Stimulated activated CD4-positive, alpha-beta T cell treated with anti-CD3 and anti-CD28 coated beads, TNF-alpha, amount 100 ng/mL, for 4 hours (primary cell): ENCODE measurements around the gene SPSB4.
"Not testable (repeated sequence)": the region's sequence is repeated elsewhere in the genome, so short reads cannot be mapped to it uniquely, and the experiment has no call there.

Experiments used
- DNase-seq, 3 experiments: peaks; one replicate each; pipeline ENCODE4 v3.0.0-alpha.2; 2020; ENCODE audit warnings: low read depth in 3 of 3

SPSB4 gene

DNA sequence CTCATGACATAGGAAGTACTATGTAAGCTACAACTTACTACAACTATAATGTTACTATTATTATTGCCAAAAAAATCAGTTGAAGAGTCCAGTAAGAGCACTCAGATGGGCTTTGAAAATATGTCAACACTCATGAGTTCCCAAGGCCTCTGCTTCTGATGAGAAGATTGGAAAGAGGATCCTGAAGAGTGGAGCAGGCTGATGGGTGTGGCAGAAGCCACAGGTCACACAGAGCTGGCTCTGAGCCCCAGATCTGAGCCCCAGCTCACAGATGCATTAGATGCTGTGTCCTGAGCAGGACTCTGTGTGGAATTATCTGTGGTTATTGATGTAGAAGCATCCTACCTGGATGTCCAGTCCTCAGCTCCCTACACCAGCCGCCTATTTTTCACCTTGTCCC, 65.6 kb downstream of the SPSB4 start:
- no peak for DNase-seq

DNA sequence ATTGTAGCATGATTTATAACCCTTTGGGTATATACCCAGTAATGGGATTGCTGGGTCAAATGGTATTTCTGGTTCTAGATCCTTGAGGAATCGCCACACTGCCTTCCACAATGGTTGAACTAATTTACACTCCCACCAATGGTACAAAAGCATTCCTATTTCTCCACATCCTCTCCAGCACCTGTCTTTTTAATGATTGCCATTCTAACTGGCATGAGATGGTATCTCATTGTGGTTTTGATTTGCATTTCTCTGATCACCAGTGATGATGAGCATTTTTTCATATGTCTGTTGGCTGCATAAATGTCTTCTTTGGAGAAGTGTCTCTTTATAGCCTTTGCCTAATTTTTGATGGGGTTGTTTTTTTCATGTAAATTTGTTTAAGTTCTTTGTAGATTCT, 66.8 kb downstream of the SPSB4 start:
- DNase-seq = not testable (repeated sequence)

DNA sequence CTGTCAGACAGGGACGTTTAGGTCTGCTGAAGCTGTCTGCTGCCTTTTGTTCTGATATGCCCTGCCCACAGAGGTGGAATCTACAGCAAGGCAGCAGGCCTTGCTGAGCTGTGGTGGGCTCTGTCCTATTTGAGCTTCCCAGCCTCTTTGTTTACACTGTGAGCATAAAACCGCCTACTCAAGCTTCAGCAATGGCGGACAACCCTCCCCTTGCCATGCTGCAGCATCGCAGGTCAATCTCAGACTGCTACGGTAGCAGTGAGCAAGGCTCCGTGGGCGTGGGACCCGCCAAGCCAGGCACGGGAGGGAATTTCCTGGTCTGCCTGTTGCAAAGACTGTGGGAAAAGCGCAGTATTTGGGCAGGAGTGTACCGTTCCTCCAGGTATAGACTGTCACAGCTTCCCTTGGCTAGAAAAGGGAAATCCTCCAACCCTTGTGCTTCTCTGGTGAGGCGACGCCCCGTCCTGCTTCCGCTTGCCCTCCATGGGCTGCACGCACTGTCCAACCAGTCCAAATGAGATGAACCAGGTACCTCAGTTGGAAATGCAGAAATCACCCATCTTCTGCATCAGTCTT, 71.4 kb downstream of the SPSB4 start:
- DNase-seq = no peak

GRCh38 chr3:141123677-141124410, 72.7 kb downstream of the SPSB4 start:
- DNase-seq = no peak

GRCh38 chr3:141124715-141125114, 73.6 kb downstream of the SPSB4 start:
- DNase-seq = no peak

GRCh38 chr3:141125351-141125750, 74.2 kb downstream of the SPSB4 start:
- DNase-seq = no peak

DNA sequence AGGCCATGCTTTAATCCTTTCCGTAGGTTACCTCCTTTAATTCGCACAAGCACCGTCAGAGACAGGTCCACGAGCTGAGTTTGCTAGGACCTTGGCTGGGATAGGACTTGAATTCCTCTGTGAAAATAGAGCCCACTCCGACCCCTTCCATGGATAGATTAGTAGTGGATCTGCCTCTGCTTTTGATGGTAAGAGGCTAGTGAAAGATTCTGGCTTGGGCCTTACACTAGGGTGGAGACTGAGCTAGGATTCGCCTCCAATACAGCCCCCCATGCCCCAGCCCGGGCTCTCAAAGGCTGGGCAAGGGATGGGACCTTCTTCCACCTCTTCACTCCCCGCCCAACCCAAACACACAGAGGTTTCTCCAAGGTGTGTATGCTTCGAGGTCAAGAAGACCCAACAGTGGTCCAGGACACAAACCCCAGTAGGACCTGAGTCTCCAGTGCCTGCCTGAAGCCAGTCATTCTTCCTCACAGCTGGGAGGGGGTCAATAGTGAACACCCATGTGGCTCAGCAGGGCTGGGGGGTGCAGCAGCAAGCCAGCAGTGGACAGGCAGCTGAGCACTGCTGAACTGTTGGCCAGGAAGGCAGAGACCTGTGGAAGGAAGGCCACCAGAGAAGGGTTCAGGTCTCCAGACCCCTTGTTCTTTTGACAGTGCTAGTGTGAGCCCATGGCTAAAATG, 75.7 kb downstream of the SPSB4 start:
- no peak for DNase-seq

- no peak for DNase-seq
These were observed 76.4 kb downstream of the SPSB4 start for GRCh38 chr3:141127344-141128125.

- no peak for DNase-seq
These were observed 77.1 kb downstream of the SPSB4 start for GRCh38 chr3:141128126-141128777.

GRCh38 chr3:141129049-141129448, 77.9 kb downstream of the SPSB4 start:
- no peak for DNase-seq

GRCh38 chr3:141129541-141130011, 78.4 kb downstream of the SPSB4 start:
- no peak for DNase-seq

- DNase-seq = no peak
These were observed 92.4 kb downstream of the SPSB4 start for GRCh38 chr3:141143517-141143916.

GRCh38 chr3:141146979-141147470, 95.9 kb downstream of the SPSB4 start:
- DNase-seq = no peak

DNA sequence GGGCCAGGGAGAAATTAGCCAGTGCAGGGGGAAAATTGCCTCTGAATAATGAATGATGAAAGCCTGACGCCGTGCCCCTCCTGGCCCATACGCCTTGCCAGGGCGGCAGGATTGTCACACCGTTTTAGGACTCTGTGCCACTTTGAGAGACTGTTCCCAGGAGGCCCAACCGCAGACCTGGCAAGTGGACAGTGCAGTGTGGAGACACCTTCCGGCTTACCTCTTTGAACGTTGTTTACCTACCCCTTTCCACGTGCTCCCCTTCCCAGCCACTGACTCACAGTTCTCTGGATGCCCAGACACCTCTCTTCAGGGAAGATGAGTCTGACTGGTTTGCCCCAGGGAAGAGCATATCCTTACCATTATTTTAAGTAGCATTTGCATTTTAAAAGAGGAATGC, 96.5 kb downstream of the SPSB4 start:
- DNase-seq = no peak

- no peak for DNase-seq
These were observed 97.0 kb downstream of the SPSB4 start for GRCh38 chr3:141148169-141148568.

DNA sequence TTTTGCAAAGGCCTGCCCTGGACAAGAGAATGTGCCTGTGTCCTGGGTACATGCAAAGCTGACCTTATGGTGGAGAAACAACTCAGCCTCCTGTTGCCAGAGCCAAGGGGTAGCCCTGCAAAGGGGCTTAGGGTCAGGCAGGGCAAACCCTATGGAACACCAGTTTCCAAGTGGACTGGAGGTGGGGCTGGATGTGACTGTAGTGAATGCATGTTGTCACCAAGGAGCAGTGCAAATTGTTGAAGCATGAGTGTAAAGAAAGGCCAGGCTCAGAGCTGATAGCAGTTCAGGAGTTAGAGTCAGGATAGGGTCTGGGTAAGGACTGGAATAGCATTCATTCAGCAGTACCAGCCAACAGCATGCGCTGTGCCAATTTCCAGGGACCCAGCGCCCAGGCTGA, 97.6 kb downstream of the SPSB4 start:
- no peak for DNase-seq

DNA sequence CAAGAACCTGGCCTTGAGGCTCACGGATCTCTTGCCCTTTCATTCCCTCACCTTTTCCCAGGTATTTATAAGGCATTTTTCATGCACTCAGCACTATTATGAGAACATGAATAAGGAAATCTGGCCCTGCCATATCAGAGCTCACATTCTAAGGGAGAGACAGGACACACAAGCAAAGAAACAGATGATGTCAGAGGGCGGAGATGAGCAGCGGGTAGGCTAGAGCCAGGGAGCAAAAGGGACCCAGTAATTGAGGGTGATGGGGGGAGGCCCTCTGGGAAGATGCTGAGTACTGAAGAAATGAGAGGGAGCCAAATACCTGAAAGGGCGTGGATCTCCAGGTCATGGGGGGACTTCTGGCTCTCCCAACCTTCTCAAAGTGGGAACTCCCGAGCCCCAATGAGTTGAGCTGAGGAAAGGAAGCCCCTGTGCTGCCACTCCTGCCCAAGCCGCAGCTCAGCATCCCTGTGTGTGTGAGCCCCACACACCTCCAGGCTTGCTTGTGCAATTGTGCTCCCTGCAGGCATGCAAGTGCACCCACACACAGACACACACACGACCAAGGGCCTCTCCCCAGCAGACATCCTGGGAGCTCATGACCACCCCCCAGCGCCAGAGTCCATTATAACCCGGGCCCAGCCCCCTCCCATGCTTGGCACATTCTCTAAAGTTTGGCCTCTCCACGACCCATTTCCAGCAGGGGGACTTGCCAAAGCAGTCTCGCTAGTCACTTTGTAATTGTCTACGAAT, 99.1 kb downstream of the SPSB4 start:
- no peak for DNase-seq

DNA sequence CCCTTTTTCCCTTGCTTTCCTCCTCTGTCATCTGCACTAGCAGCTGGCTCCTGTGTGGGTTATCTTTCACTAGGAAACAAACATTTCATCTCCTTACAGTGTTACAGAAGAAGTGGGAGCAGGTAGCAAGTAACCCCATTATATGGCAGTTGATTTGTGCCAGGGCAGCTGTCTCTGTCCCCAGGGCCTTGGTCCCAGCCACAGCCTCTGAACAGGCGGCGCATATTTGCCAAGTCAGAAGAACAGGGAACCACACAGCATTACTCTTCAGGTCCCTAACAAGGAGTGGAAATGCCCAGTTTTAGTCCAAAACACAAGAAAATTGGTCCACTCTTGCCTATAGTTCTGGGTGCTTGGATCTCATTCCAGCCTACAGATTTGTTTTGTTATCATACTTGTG, 99.8 kb downstream of the SPSB4 start:
- no peak for DNase-seq

GRCh38 chr3:141151439-141151838, 100.3 kb downstream of the SPSB4 start:
- no peak for DNase-seq

DNA sequence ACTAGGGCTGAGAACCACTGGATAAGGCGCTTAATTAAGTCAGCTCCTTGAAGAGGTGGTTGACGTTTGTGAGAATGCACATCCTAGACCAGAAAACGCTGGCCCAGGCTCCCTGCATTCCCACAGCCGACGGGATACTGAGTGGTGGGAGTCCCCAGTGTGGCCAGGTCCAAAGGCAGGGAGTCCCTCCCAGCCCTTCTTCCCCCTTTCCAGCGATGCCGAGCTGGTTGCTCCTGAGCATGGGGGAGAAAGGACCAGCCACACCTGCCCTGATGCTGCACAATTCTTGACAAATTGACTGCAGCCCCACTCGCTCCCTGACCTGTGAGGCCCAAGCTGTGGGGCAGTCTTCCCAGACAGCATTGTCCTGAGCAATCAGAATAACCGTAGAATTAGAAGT, 101.0 kb downstream of the SPSB4 start:
- DNase-seq = no peak
